AML-193 (cell line): ENCODE measurements around the gene DCPS.
"Not testable (repeated sequence)": the region's sequence is repeated elsewhere in the genome, so short reads cannot be mapped to it uniquely, and the experiment has no call there.

Experiments used
- DNase-seq, 2 experiments: peaks; one replicate each; lab custom pipeline; 2025; lab: John Stamatoyannopoulos, UW

The DCPS gene

DNA sequence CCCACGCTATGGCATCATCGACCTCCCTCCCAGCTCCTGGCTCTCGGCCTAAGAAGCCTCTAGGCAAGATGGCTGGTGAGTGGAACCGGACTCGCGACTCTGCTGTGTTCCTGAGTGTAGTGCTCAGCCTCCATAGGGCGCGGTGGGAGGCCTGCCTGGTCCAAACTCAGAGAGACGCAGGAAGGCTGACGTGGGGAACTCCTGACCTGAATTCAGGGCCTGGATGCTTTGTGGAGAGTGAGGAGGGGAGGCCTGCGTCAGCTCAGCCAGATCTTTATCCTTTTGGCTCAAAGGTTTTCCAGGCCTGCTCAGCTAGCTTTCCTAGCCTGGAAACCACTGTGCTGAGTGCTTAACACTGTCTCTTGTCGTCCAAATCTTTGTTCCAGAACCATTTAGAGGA, 13.0 kb upstream of the DCPS start:
- no peak for DNase-seq

DNA sequence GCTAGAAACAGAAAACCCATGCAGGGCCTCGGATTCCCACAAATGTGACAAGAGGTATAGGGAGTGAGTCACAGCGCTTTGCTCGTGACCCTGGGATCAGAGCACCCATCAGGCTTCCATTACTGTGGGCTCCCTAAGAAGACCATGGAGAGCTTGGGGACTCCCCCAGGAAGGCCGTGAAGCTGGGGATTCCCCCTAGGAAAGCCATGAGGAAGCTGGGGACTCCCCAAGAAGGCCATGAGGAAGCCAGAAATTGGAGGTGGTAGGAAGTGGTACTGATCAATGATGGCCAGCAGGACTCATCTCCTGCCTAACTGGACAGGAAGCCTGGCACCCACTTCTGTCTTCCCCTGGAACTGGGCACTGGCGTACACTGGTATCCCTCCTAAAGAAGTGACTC, 10.1 kb upstream of the DCPS start:
- no peak for DNase-seq

DNA sequence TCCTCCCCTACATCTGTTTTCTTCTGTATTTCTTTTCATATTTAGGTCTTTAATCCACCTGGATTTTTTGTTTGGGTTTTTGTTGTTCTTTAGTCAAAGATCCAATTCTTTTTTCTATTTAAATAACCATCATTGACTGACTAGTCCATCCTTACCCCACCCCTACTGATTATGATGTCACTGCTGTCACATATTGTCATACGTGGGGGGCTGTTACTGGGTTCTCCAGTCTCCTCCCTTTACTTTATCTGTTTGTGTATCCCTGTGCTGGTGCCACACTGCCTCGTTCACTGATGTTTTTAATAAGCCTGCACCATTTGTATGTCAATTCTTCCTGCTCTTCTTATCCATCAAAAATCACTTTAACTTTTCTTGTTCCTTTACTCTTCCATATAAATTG, 6.9 kb upstream of the DCPS start:
- no peak for DNase-seq

DNA sequence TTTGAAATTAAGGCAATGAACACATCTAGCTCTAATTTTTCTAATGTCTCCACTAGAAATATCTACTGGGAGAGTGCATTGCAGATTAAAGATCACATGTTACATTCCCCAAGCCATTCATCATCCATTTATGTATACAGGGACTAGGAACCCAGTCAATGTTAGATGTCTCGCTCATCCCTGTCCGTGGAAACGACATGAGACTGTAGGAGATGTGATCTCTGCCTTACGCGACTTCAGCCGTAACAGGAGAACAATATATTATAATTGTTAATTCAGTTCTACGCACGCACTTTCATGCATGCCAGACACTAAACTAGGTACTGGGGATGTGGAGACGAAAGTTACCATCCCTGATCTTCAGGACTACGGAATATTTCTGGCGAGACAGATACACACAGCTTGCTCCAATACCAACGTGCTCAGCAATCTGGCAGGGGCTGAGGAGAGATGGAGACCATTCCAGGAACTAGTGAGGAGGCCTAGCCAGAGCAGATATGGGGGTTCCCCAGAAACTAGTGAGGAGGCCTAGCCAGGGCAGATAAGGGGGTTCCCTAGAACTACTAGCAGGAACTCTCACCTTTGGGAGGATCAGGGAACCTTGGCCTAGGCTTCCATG, 706 bp downstream of the DCPS start:
- DNase-seq, result no peak

DNA sequence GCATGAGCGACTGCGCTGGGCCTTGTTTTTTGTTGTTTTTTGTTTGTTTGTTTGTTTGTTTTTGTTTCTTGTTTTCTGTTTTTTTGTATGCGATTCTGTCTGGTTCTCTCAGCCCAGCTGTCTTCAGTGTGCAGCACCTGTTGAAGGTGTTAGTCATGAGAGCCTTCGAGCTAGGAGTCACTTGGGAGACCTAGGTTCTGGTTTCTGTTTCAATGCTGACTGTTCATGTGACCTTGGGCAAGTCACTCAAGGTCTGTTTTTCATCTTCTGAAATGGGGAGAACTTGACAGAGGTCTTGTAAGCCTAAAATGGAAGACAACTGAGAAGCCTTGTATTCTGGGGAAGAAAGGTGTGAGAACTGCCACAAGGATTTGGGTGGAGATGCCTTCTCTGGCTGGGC, 1.8 kb downstream of the DCPS start:
- no peak for DNase-seq

DNA sequence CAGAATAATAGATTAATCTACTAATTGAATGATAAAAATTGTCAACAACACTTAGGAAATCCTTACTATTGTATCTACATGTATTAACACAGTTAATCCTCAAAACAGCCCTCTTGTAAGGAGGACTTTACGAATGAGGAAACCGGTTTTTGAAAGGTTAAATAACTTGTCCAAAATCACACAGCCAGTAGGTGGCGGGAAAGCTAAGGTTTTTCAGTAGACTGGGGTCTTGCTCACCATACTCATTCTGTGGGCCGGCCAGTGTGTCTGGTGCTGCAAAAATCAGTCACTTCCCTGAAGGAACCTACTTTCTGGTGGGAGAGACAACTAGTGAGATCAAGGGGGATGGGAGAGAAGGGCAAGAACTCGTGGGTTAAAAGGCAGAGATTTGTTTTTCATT, 3.8 kb downstream of the DCPS start:
- DNase-seq, result peak; percentile 48 to 75

DNA sequence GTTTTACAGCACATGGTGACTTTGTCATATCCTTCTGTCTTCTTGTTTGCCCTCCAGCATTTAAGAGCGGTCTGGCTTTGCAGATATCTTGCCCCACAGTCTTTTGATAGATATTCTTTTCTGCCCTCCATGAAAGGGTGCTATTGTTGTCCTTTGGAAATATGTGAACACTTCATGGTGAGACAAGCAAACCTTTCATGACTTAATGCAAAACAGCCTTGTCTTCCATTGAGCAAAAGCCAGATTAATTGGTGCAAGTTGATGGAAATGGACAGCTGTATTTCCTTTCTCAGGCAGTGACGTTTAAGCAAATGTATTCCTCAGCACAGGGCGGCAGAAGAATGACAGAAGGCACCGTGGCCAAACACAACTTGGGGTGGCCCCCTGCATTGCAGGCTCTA, 4.4 kb downstream of the DCPS start:
- no peak for DNase-seq

DNA sequence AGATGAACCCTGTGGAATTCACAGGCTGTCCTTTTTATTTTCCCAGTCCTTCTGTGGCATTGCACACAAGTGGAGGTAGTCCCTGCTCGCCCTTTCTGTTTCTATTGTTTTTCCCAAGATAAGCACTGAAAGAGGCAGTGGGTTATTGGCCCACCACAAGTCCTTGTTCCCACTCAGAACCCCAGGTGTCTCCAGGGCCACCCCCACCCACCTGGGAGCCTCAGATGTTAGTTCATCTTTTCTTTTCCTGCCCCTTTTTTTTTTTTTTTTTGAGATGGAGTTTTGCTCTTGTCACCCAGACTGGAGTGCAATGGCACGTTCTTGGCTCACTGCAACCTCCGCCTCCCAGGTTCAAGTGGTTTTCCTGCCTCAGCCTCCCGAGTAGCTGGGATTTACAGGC, 4.9 kb downstream of the DCPS start:
- not testable (repeated sequence) for DNase-seq

DNA sequence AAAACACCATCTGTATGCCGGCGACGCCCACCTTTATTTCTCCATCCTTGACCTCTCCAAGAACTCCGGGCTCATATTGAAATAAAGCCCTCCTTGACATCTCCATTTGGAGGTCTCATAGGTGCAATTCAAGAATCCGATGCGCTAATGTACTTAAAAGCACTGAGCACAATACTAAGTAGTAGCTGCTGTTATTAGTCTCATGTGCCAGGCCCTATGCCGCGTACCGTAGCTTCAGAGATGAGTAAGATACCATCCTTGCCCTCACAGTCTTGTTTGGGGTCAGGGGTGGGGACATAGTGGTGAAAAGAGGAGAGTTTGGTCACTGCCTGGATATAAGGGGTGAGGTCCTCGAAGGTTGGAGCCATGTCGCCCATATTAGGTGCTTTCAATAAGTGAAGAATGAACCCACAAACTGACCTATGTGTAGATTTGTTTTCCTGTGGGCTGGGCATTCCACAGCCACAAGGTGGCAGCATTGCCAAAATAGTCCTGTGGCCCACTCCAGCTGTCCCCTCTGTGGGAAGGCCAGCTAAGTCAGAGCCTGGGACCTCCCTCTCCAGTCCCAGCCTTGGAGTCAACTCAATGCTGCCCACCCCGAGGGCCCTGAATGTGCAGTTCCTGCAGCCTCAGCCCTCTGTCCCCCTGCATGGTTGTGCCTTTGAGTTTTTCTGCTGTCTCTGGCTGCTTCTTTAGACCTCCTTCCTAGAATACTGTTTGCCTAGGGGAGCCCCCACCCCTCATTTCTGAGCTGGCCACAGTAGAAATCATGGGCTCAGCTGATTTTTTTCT, 6.5 kb downstream of the DCPS start:
- peak; percentile 55 to 64 for DNase-seq

DNA sequence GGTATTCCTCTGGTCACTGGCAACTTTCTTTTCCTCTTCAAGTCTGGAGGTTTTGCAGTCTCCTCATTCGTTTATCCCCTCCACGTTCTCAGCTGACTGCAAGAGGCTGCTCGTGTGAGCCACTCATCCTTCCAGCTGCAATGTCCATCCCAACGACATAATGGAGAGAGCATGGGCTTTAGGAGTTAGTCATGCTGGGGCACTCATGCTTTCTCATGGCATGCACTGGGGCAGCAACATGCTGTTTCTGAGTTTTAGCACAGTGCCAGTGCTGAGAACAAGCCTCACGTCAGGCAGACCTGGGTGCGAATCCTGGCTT, 7.1 kb downstream of the DCPS start:
- DNase-seq, result no peak

DNA sequence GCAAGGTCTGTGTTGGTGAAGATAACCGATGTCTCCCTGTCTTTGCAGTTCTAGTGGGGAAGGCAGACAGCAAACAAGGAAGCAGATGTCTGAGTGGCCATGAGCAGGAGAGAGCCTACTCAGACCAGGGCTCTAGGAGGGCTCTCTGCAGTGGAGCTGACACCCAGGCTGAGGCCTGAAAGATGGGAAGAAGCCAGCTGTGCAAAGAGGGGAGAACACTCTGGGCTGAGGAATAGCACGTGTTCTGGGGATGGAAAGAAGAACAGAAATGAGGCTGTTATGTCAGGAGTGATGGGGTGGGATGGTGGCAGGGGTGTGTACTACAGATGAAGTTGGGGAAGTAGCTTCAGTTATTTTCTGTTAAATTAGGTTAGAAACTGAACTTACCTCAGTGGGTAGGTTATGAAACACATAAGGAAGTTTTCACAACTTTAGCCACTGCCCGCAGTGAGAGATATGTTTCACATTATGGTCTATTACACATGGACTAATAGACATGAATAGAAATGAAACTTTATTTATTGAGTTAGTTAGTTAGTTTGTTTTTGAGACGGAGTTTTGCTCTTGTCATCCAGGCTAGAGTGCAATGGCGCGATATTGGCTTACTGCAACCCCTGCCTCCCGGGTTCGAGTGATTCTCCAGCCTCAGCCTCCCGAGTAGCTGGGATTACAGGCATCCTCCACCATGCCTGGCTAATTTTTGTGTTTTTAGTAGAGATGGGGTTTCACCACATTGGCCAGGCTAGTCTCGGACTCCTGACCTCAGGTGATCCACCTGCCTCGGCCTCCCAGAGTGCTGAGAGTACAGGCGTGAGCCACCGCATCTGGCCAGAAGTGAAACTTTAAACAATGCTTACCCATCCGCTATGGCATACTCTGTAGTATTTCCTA, 7.8 kb downstream of the DCPS start:
- DNase-seq, result peak; percentile 94 to 97

DNA sequence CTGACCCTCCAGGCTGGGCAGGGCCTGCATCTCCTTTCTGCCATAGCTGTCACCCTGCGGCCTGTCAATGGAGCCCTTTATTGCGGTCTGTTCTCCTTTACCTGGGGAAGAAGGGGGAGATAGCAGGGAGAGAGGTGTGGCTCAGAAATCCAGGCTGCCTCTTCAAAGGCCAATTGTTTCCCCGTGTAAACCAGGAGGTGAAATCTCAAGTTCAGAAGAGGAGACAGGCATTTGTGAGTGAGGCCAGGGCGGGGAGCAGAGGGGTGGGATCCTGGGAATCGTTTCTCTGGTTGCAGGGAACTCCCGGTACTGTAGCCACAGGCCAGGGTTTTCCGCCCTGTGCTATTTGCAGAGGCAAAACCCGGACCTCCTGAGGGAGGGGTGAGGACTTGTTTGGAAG, 9.1 kb downstream of the DCPS start:
- no peak for DNase-seq

DNA sequence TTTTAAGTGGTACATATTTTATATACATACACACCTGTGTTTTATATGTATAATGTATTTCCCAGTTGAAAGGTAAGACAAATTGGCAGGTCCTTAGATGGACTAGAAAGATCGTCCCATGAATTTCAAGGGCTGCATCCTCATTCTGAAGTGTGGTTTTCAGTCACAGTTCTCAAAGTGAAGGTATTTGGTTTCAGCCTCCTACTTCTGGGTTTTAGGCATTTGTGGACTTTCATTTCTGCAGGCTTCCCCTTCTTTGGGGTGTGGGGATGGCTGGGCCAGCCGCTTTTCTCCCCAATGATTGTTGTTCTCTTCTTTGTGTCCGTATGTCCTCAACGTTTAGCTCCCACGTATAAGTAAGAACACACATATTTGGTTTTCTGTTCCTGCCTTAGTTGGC, 10.0 kb downstream of the DCPS start:
- DNase-seq, result no peak

DNA sequence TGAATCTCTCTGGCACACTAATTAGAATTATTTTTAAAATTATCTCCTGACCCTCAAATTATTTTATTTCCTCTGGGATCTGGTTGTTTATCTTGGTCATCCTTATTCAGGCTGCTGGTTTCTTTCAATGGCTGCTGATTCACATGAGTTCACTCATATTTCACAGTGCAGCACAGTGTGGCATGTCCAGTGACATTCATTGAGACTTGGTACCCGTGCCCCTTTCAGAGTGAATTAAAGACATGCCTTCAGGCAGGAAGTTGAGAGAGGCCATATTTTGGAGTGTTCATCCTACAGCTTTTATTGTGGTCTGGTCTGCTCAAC, 13.5 kb downstream of the DCPS start:
- no peak for DNase-seq

DNA sequence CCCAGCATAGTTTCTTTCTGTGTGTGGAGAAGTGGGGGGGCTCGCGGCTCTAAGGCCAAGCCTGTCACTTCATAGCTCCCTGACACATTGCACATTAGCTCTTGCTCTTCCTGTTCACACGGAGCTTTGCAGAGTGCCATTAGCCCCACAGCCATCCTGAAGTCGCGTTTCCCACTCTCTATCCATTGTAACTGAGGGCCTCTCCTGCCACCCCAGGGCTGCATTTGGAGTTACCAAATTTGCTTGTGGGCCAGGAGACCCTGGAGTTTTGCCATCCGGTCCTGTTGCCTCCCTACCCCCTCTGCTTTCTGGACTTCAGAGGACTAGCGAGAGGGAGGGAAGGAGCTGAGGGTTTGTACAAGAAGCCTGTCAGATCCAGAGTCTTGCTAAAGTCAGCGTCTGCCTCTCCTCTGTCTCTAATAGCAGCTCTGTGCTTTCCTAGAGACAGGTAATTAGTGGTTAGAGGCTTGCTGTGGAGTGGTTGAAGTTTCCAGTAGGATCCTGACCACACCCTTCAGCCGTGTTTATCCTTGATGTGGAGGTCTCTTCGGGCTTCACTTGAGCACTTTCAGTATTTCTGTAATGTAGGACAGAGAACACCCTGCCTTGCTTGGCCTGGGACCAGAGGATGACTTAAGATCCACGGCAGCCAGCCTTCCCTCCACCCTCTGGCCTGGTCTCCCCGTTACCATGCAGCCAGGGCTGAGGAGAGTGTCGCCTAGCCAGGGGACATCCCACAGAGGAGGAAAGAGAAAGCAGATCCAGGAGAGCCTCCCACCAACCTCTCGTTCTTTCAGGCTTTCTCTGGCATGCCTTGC, 14.1 kb downstream of the DCPS start:
- DNase-seq, result peak; percentile 28 to 32

DNA sequence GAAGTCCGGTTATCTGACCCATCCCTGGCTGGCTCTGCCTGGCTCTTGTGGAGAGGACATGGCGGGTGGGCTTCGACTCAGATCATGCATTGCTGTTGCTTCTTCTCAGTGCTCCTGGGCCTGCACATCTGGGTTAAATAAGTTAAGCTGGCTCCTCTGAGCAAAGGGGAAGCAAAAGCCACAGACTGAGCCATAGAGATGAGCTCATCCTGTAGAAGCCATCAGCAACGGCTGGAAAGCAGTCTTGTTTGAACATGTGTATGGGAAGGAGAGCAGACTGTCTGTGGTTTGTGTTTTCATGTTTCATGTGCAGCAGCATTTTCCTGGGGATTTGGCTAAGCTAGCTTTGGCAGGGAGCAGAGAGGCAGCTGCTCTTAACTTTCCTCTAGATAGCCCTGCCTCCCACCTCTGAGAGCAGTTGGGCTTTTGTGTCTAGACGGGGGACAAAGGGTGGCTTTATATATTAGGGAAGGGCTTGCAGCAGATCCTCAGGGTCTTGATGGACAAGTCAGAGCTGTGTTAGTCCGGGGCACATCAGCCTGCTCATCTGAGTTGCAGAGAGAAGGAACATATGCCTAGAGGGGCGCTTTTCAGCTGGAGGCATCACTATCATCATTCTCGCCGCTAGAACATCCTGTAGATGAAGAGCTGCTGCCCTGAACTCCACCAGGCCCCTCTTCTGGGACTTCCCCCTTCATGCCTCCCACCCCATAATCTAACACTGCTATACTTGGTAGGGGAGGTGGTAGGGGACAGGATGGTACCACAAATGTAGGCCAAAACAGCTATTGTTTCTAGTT, 14.9 kb downstream of the DCPS start:
- DNase-seq, result peak; percentile 90 to 91

DNA sequence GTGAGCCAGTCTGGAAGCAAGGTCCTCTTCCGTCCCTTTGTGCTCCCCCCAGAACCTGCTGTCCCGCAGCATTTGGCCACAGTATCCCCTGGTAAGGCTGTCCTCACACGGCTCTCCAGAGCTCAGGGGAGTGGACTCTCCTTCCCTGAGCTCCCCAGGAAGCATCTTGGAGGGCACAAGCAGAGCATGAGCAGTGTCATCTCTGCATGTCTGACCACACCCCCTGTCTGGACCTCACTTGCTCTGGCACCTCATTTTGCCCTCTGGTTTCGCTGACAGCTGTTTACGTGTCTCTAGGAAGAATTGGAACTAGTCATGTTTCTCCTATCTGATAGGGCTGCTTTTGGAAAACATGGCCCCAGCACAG, 15.5 kb downstream of the DCPS start:
- no peak for DNase-seq

DNA sequence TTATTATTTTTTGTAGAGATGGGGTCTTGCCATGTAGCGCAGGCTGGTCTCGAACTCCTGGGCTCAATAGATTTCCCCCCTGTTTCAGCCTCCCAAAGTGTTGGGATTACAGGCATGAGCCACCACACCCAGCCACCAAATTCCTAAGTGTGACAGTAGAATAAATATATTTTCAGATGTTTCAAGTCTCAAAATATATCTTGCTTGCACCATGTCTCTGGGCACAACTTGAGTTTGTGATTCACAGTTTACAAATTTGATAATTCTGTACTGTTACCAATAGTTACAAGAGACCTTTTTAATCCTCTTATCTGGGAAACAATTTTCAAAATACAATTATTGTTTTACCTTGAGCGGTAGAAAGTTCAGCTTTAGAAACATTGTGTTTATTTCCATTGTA, 19.1 kb downstream of the DCPS start:
- DNase-seq, result no peak

DNA sequence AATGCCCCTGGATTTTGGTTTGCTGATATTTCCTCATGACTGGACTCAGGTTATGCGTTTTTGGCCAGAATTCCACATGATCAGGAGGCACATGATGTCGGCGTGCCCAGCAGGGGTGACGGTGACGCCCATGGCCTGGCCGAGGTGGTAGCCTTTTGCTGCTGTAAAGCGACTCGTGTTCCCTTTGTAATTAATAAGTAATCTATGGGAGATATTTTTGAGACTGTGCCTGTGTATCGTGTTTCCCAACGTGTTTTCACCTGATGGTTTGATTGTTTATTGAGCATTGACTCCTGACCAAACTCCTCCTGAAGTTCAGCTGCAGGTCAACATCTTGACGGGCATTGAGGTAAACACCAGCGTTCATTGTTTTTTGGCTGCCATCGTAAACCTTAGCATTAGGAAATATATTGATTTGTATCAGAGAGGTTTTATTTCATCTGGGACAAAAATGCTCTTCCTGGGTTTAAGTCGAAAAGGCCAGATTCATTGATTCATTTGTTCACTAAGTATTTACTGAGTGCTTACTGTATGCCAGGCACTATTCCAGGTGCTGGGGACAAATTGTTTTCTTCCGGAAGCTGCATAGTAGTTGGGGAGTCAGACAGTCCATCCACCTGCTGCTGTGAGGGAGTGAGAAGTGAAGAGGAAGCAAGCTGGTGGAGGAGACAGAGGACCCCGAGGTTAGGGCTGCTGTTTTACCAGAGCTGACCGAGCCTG, 23.6 kb downstream of the DCPS start:
- no peak for DNase-seq

DNA sequence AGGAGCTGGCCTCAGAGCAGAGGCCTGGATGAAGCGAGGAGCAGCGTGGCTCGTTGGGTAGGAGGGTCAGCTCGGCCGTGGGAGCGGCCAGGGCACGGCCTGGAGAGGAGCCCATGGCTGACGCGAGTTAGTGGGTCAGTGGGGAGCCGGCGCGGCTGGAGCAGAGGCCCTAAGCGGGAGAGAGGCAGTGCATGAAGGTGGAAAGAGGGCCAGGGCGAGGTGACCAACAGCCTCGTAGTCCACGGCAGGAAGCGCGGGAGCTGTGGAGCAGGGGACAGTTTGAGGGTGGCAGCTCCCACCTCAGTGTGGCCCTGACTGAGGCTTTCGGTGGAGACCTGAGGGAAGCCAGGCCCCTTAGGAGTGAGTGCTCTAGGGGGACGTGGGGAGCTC, 24.1 kb downstream of the DCPS start:
- no peak for DNase-seq

DNA sequence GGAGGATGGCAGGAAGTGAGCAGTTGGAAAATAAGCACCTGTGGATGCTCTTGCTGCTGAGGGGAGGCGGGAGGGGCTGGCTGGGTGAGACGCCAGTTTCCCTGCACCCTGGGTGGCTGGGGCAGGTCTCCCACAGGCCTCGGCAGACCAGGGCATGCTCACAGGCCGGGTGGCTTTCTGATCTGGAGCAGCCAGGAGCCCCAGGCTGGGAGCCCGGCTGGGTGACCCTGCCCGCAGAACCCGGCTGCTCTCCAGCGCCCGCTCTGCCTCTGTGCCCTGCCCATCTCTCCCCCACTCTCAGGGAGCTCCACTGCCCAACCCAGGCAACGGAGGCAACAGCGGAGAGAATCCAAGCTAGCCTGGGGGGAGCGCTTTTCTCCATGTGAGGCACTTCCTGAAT, 24.6 kb downstream of the DCPS start:
- DNase-seq, result no peak
